ENCODE results near the gene WNT7A.

DNA sequence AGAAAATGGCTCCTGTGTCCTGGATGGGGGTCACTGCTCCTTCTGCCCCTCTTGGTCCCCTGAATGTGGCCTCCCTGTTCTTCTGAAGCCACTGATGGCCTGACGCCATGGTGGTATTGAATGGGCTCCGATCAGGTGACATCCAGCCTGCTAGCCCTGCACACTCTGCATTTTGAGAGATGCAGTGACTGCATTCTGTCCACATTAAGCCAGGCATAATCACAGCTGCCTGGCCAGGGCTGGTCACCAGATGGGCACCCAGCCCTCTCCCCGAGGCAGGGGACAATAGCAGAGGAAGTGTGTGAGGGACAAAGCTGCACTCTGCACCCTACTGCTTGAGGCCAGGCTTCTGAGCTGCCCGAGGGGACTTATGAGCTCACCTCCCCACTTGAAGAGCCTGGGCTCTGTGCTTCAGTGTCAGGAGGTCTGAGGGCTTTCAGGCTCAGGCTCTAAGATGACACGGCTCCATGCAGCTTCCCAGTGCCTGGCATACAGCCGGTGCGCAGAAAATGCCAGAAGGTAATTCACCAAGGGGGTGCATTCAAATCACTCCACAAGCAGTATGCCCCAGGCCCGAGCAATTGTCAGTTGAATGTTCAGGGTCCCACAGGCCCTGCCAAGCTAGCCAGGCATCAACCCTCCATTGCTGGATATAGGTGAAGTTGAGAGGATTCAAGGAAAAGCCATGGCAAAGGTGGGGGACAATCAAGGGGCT is 56.8 kb downstream of the WNT7A start:
- TF ChIP-seq TAF1 (IDR thresholded peaks at IDR 0.05; ENCODE audit: borderline replicate concordance, insufficient read depth, low read length) (no peak), POLR2AphosphoS5 (IDR thresholded peaks at IDR 0.05; ENCODE audit: low read depth, low read length) (no peak)

Measured in PFSK-1 (cell line).